GM21737 (cell line): ENCODE data around the gene PRICKLE1.

Experiments used
- ATAC-seq: cut with Tn5 transposase; IDR thresholded peaks from one replicate; pipeline ENCODE4 v1.9.1; 2021; ENCODE audit warnings: mild to moderate bottlenecking, moderate library complexity; ENCODE audit not compliant: unreplicated experiment

PRICKLE1 gene

GRCh38 chr12:42589465-42590329 lies at the start of gene PRICKLE1:
Gene PRICKLE1 (minus strand): TSS chr12:42589746. CDS start chr12:42472516, 117,230 bp downstream.
- peak; percentile 78 for ATAC-seq

GRCh38 chr12:42638697-42639096 lies 49.2 kb upstream of the PRICKLE1 start:
- no peak for ATAC-seq

GRCh38 chr12:42638011-42638410 lies 48.5 kb upstream of the PRICKLE1 start:
- ATAC-seq = no peak

GRCh38 chr12:42636993-42637392 lies 47.4 kb upstream of the PRICKLE1 start:
- no peak for ATAC-seq

GRCh38 chr12:42633594-42633993 lies 44.0 kb upstream of the PRICKLE1 start:
- no peak for ATAC-seq

GRCh38 chr12:42631513-42631912 lies 42.0 kb upstream of the PRICKLE1 start:
- ATAC-seq = no peak

GRCh38 chr12:42630314-42630713 lies 40.8 kb upstream of the PRICKLE1 start:
- ATAC-seq = no peak

GRCh38 chr12:42627151-42627550 lies 37.6 kb upstream of the PRICKLE1 start:
- ATAC-seq = no peak

- no peak for ATAC-seq
Measured at GRCh38 chr12:42625611-42626010, 36.1 kb upstream of the PRICKLE1 start.

GRCh38 chr12:42617622-42618021 lies 28.1 kb upstream of the PRICKLE1 start:
- ATAC-seq = no peak

- ATAC-seq = no peak
Measured at GRCh38 chr12:42615006-42615405, 25.5 kb upstream of the PRICKLE1 start.

GRCh38 chr12:42612231-42612613 lies 22.7 kb upstream of the PRICKLE1 start:
- ATAC-seq = no peak

- no peak for ATAC-seq
Measured at GRCh38 chr12:42611571-42612230, 22.2 kb upstream of the PRICKLE1 start.

- ATAC-seq = no peak
Measured at GRCh38 chr12:42609605-42610004, 20.1 kb upstream of the PRICKLE1 start.

- no peak for ATAC-seq
Measured at GRCh38 chr12:42608196-42608825, 18.8 kb upstream of the PRICKLE1 start.

GRCh38 chr12:42607584-42608058 lies 18.1 kb upstream of the PRICKLE1 start:
- no peak for ATAC-seq

GRCh38 chr12:42606471-42606870 lies 16.9 kb upstream of the PRICKLE1 start:
- ATAC-seq = no peak

- no peak for ATAC-seq
Measured at GRCh38 chr12:42605685-42606084, 16.1 kb upstream of the PRICKLE1 start.

- no peak for ATAC-seq
Measured at GRCh38 chr12:42603246-42603990, 13.9 kb upstream of the PRICKLE1 start.

- no peak for ATAC-seq
Measured at GRCh38 chr12:42593874-42594273, 4.3 kb upstream of the PRICKLE1 start.
